HG02970 (cell line): ENCODE results near the gene RAP2B.
A peak's percentile ranks its signal among the peaks of the same experiment; 100 is the strongest.

Experiments used
- ATAC-seq: cut with Tn5 transposase; IDR thresholded peaks from one replicate; pipeline ENCODE4 v1.9.1; 2021; ENCODE audit warnings: mild to moderate bottlenecking, moderate library complexity, moderate number of reproducible peaks; ENCODE audit not compliant: unreplicated experiment, low FRiP score

The RAP2B gene

DNA sequence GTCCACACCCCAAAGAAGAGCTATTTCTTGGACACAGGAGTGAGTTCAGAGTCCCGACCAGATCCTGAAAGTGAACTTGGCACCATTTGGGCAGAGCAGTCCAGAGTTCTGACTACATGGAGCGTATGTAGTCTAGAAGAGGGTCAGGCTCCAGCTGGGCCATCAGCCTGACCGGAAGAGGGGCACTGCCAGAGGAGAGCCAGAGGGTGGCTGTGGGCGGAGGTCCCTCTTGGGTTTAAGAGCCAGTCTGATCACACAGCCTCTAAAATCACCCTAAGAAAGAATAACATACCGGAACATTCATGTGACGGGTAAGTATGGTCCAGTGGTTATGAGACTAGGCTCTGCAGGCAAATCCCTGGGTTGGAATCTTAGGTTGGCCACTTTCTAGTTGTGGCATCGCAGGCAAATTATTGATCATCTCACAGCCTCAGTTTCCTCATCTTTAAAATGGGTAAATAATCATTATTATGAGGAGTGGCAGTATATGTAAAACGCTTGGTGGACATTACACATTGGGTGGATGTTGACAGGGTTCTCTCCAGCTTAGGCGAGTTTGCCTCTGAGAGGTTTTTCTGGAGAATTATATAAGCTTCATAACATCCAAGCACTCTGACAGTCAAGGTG is 2.1 kb upstream of the RAP2B start:
- no peak for ATAC-seq

DNA sequence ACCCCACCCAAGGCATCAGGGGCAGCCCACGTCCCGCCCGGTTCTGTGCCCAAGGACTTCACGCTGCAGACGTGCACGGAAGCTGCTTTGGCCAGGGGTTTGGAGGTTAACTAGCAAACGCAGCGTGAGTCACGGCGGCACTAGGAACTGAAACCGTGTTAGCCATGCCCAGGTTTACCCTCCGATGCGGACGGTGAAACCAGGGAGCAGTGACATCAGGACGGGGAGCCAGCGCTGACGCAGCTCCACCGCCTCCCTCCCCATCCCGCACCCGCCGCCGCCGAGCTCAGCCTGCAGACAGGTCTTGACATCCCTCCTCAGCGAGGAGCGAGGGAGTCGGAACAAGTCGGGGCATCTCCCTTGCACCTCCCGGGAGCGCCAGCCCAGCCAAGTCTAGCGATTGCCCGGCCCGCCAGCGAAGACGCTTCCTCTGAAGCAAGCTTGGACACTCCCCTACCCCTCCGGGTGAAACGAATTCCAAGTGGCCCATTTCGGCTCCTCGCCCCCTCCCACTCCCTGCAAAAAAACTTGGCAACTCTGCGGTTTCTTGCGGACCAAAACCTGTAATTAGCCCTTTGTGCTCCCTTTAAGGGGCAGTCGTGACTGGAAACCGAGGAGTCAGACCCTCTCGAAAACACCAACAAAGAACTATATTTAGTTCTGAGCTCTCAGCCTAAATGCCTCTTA is 1.4 kb upstream of the RAP2B start:
- peak; percentile 22 for ATAC-seq

DNA sequence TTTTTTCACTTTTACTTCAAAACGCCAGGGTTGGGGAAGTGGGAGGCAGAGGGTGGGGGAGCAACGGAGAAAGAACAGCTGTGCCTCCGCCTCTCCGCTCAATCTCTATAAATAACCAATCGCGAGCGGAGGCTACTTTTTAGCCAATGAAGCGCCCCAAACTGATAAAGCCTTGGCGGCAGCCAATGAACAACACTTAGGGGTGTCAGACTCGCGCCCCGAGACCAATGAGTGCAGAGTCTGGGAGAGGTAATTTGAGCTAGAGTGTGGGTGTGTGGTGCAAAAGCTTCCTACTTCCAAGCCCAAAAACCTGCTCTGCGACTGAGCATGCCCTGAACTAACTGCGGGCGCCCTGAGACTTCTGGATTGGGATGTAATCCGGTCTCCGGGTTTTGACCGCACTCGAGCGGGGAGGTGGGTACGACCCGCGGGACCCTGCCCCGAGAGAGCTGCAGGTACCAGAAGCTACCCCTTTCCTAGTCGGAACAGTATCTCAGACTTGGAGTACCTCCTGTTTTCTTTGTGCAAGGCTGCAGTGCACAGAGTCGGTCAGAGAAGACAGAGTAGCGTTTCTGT is 800 bp upstream of the RAP2B start:
- peak; percentile 86 for ATAC-seq

- ATAC-seq = peak; percentile 2
Measured at GRCh38 chr3:153162513-153163392, 727 bp downstream of the RAP2B start.

DNA sequence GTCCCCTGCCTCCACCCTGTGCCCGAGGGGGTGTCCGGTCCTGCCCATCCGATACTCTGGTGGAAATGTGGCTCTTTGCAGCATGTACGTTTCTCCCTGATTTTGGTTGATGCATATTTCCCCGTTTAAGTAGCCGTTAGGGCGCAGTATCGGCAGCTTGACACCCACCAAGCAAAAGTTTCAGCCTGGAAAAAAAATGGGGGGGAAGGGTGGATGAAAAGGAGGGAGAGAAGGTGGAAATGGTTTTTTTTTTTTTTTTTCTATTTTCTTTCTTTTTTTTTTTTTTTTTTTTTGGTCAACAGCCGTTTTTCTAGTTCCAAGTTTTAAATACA is 1.3 kb downstream of the RAP2B start:
- ATAC-seq = no peak

DNA sequence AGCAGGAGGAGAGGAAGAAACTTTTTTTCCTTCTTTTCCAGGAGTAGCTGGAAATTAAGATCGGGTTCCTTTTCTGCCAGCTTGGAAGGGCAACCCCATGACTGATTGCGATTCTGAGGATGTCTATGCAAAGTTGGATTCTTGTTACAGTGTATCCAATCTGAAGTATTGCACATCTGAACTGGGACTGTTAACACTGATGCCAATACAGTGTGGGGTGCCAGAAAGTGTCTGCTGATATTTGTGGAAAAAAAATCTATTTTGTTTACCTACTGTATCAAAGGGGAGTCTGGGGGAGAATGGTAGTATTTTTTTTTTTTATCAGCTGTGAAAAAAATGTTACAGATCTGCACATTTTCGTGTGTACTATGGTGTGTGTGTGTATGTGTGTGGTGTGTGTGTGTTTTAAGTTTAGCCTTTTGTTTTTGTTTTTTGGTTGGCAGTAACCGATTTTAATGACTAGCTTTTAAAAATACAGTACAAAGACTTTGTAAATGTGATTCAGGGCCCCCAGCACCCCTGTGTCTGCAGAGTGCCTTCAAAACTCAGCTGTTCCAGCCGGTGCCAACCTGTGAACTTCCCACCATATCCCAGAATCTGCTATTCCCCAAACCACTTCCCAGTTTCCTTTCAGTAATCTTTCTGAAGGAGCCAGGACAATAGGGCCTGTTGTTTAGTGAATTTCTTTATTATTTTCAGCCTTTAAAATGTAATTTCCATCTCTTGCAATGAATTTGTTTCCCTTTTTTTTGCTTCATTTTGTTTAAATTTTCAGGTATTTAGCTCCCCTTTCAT is 1.9 kb downstream of the RAP2B start:
- ATAC-seq = no peak

DNA sequence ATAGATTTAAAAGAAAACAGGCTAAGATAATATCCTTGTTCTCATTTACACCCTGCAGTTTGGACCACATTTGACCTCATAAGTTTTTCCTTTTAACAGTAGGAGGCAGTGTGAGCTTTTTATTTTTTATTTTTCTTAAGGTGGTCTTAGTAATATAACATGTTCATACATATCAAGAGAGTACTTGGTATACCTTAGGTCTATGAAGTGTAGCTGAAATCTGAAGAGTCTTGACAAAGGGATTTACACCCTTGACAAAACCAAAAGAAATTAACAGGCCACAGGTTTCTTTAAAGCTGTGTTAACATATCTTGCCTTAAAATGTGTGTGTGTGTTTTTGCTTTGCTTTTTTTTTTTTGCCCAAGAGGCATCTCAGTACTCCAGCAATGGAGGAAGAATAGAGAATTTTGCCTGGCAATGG is 3.2 kb downstream of the RAP2B start:
- ATAC-seq = no peak

- ATAC-seq = no peak
Measured at GRCh38 chr3:153166206-153166605, 4.2 kb downstream of the RAP2B start.

DNA sequence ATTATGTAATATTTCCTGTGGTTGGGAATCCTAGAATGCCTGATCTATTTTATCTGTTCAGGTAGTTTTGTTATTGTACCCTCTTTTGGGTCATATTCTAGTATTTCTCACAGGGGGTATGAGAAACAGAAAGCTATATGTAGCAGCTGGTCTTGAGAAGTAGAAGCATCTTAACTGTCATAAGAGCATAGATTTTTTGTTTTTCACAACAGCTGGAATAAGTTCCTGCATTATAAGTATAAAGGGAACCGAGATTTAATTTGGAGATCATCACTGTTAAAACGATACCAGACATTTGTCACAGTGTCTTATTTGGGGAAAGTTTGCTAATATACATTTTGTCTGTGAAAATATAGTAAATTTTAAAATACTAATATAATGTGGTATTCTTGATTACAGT is 4.8 kb downstream of the RAP2B start:
- no peak for ATAC-seq

GRCh38 chr3:153169793-153170383 is 7.9 kb downstream of the RAP2B start:
- no peak for ATAC-seq

DNA sequence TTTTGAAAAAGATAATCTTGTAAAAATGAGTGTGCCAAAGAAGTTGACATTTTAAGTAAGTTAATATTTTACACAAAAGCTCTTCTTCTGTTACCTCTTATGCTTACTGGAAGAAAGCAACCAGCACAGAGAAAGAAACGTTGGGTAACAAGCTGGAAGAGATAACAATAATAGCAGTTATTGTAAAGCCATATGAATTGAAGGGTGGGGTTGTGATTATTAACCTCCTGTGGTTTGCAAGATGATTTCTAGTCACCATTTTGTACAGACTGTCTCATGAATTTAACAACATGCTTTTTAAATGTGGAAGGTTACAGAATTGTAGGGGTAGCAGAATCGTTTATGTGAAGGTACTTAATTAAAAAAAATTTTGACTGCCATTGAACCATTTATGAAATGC is 9.2 kb downstream of the RAP2B start:
- no peak for ATAC-seq

DNA sequence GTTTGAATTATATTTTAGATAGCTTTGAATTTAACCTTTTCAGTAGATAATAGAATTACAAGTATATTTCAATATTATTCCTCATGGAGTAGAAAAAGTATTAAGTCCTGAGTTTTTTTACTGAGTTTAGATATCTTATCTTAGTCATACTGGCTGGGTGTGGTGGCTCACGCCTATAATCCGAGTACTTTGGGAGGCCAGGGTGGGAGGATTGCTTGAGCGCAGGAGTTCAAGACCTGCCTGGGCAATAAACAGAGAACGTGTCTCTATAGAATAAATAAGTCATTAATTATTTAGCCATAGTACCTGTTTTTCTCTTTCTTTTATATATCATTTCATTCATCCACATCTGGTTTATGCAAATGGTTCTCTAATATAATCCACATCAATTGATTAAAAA is 9.9 kb downstream of the RAP2B start:
- ATAC-seq = no peak

GRCh38 chr3:153172796-153173757 is 11.1 kb downstream of the RAP2B start:
- no peak for ATAC-seq

- ATAC-seq = no peak
Measured at GRCh38 chr3:153173758-153174516, 11.9 kb downstream of the RAP2B start.

GRCh38 chr3:153176197-153176596 is 14.2 kb downstream of the RAP2B start:
- ATAC-seq = no peak

DNA sequence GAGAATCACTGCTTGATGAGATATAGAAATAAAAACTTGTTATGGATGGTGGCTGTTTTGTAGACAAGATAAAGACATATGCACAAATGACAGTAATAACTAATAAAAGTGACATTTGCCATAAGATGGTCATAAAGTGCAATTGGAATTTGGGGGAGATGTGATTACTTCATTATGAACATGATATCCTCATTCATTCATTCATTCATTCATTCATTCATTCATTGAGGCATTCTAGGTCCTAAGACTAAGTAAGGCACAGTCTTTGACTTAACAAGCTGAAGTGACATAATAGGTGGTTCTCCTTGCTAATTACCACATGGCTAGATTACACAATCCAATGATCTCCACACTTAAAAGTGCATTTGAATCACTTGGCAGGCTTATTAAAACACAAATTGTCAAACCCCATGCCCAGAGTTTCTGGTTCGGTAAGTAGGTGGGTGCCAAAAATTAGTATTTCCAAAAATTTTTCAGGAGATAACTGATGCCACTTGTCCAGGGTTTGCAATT is 18.9 kb downstream of the RAP2B start:
- no peak for ATAC-seq

DNA sequence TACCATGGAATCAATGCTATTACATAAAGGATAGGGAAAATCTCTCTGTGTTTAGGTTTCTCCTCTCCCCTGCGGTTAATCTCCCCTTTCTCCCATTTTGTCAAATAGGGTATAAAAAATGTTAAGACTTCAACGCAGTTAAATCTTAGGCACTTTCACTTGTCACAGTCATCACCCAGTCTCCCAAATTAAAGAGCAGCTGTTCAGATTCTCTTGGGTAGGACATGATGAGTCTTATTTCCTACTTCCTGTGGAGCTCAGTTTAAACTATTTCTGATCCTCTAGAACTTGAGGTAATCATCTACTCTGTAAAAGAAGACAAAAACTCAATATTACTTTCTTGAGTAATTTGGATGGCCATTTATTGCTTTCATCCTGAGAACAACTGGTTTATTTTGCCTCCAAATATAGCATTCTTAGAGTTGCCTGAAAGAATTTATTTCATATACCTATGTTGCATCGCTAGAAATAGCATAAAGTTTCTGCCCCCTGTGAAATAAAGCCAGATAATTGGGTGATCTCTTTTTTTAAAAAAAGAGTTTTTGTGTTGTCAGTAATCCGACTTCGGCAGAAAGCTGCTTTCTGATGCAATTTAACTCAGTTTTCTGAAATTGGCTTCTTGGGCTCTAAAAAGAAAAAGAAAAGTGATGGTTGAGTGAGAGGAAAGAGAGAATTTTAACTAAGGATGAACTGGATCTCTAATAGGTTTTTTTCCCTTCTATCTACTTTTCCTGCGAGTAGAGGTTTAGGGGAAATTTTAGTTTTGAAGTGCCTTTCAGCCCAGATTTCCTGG is 20.7 kb downstream of the RAP2B start:
- ATAC-seq = no peak
